Measurements from ENCODE around the gene CEP112.

DNA sequence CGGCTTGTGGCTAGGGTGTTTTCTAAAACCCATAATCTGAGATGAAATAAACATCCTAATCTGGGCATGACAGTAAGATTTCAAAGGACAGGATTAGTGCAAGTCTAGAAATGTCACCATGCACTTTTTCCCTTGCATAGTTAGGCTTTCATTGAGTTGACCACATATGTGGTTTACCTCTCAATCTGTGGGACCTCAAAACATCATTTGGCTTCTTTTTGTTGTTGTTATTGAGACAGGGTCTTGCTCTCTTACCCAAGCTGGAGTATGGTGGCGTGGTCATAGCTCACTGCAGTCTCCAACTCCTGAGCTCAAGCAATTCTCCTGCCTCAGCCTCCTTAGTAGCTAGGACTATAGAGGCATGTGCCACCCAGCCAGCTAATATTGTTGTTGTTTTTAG lies 197.8 kb downstream of the CEP112 start:
- TF ChIP-seq, protein P1, sequence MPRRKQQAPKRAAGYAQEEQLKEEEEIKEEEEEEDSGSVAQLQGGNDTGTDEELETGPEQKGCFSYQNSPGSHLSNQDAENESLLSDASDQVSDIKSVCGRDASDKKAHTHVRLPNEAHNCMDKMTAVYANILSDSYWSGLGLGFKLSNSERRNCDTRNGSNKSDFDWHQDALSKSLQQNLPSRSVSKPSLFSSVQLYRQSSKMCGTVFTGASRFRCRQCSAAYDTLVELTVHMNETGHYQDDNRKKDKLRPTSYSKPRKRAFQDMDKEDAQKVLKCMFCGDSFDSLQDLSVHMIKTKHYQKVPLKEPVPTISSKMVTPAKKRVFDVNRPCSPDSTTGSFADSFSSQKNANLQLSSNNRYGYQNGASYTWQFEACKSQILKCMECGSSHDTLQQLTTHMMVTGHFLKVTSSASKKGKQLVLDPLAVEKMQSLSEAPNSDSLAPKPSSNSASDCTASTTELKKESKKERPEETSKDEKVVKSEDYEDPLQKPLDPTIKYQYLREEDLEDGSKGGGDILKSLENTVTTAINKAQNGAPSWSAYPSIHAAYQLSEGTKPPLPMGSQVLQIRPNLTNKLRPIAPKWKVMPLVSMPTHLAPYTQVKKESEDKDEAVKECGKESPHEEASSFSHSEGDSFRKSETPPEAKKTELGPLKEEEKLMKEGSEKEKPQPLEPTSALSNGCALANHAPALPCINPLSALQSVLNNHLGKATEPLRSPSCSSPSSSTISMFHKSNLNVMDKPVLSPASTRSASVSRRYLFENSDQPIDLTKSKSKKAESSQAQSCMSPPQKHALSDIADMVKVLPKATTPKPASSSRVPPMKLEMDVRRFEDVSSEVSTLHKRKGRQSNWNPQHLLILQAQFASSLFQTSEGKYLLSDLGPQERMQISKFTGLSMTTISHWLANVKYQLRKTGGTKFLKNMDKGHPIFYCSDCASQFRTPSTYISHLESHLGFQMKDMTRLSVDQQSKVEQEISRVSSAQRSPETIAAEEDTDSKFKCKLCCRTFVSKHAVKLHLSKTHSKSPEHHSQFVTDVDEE (CRISPR knock-in tag; IDR thresholded peaks at IDR 0.05) = no peak
- TF ChIP-seq, protein P2, sequence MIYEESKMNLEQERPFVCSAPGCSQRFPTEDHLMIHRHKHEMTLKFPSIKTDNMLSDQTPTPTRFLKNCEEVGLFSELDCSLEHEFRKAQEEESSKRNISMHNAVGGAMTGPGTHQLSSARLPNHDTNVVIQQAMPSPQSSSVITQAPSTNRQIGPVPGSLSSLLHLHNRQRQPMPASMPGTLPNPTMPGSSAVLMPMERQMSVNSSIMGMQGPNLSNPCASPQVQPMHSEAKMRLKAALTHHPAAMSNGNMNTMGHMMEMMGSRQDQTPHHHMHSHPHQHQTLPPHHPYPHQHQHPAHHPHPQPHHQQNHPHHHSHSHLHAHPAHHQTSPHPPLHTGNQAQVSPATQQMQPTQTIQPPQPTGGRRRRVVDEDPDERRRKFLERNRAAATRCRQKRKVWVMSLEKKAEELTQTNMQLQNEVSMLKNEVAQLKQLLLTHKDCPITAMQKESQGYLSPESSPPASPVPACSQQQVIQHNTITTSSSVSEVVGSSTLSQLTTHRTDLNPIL (CRISPR knock-in tag; IDR thresholded peaks at IDR 0.05; ENCODE audit: low read depth) = no peak
- no peak for TF ChIP-seq ZFP3 (CRISPR knock-in tag; IDR thresholded peaks at IDR 0.05)
- TF ChIP-seq ESRRG (CRISPR knock-in tag; IDR thresholded peaks at IDR 0.05) = no peak
- TF ChIP-seq, protein P3, sequence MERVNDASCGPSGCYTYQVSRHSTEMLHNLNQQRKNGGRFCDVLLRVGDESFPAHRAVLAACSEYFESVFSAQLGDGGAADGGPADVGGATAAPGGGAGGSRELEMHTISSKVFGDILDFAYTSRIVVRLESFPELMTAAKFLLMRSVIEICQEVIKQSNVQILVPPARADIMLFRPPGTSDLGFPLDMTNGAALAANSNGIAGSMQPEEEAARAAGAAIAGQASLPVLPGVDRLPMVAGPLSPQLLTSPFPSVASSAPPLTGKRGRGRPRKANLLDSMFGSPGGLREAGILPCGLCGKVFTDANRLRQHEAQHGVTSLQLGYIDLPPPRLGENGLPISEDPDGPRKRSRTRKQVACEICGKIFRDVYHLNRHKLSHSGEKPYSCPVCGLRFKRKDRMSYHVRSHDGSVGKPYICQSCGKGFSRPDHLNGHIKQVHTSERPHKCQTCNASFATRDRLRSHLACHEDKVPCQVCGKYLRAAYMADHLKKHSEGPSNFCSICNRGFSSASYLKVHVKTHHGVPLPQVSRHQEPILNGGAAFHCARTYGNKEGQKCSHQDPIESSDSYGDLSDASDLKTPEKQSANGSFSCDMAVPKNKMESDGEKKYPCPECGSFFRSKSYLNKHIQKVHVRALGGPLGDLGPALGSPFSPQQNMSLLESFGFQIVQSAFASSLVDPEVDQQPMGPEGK (CRISPR knock-in tag; IDR thresholded peaks at IDR 0.05; ENCODE audit: borderline replicate concordance) = no peak
- TF ChIP-seq, protein P4, sequence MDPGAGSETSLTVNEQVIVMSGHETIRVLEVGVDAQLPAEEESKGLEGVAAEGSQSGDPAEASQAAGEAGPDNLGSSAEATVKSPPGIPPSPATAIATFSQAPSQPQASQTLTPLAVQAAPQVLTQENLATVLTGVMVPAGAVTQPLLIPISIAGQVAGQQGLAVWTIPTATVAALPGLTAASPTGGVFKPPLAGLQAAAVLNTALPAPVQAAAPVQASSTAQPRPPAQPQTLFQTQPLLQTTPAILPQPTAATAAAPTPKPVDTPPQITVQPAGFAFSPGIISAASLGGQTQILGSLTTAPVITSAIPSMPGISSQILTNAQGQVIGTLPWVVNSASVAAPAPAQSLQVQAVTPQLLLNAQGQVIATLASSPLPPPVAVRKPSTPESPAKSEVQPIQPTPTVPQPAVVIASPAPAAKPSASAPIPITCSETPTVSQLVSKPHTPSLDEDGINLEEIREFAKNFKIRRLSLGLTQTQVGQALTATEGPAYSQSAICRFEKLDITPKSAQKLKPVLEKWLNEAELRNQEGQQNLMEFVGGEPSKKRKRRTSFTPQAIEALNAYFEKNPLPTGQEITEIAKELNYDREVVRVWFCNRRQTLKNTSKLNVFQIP (CRISPR knock-in tag; IDR thresholded peaks at IDR 0.05; ENCODE audit: borderline replicate concordance, low read depth) = no peak
- no peak for TF ChIP-seq BACH2 (CRISPR knock-in tag; IDR thresholded peaks at IDR 0.05; ENCODE audit: borderline replicate concordance)
- TF ChIP-seq ZNF565 (CRISPR knock-in tag; conservative IDR thresholded peaks at IDR 0.05; ENCODE audit: low read depth) = no peak
- TF ChIP-seq SNAI2 (CRISPR knock-in tag; IDR thresholded peaks at IDR 0.05) = no peak
- no peak for TF ChIP-seq ZNF8 (CRISPR knock-in tag; IDR thresholded peaks at IDR 0.05)
